HG03025 (cell line): ENCODE results near the gene CTSF.
"Not testable (repeated sequence)": the region's sequence is repeated elsewhere in the genome, so short reads cannot be mapped to it uniquely, and the experiment has no call there.

Experiments
- ATAC-seq: cut with Tn5 transposase; IDR thresholded peaks from one replicate; pipeline ENCODE4 v1.9.1; 2021; ENCODE audit warnings: mild to moderate bottlenecking, moderate library complexity; ENCODE audit not compliant: unreplicated experiment, low FRiP score

The CTSF gene

DNA sequence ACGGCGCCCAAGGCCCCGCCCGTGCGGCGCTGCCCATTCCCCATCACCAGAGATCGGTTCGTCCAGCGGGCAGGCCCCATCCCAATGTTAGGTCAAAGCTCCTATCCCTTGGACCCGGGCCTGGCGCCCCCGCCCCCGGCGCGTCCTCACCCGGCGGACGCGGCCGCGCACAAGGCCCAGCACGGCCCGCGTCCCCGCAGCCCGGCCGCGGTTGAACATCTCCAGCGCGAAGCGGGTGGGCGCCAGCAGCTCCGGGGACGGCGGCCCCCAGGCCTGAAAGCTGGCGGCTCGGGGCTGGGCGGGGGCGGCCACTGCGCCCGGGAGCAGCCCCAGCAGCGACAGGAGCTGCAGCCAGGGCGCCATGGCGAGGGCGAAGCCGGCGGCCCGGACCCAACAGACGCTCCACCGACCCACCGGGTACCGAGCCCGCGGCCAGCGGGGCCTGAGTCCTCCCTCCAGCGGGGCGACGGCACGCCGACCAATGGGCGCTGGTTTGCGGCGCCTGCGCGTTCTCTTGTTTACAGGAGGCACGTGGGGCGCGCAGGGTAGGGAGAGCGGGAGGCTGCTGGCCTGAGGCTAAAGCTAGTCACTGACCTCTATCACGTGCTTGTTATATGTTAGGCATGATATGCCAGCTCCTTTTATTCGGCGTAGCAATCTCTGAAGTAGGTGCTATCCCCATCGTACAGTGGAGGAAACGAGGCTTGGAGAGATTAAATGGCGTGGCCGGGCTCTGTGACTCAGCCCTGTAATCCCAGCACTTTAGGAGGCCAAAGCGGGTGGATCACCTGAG is at the start of gene CTSF:
Gene CTSF, minus strand, starts transcription at position 483 of the 793 bp plus-strand sequence. Its CDS starts 120 bp downstream, at position 363.
- no peak for ATAC-seq

DNA sequence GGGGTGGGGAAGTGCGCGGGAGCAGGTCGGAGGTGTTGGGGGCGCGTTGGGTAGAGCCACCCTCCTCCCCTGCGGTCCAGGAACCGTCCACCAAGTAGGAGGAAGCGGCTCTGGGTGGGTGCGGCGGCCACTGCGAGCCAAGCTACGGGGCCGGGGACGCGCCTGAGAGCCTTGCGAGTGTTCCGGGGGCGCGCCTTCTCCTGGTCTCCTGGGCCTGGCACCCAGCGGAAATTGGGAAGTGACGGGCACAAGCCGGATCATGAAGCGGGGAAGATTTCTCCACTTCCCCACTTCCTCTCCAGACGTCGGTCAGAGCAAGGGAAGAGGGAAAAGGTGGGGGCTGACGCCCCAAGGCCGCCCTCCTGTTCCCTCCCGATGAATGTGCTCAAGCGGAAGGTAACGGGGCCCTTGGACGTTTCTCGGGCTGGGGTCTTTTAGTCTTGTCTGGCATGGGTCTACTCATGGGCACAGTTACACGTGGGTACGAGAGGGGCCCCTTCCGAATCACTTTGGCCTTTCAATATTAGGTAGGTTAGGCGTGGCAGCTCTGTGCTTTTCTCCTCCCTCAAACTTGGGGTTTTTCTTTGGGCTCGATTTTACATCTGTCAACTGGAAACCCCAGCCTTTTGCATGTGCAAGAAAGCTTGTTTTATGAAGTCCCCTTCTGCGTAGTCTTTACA is 48.9 kb upstream of the CTSF start:
- ATAC-seq = no peak

DNA sequence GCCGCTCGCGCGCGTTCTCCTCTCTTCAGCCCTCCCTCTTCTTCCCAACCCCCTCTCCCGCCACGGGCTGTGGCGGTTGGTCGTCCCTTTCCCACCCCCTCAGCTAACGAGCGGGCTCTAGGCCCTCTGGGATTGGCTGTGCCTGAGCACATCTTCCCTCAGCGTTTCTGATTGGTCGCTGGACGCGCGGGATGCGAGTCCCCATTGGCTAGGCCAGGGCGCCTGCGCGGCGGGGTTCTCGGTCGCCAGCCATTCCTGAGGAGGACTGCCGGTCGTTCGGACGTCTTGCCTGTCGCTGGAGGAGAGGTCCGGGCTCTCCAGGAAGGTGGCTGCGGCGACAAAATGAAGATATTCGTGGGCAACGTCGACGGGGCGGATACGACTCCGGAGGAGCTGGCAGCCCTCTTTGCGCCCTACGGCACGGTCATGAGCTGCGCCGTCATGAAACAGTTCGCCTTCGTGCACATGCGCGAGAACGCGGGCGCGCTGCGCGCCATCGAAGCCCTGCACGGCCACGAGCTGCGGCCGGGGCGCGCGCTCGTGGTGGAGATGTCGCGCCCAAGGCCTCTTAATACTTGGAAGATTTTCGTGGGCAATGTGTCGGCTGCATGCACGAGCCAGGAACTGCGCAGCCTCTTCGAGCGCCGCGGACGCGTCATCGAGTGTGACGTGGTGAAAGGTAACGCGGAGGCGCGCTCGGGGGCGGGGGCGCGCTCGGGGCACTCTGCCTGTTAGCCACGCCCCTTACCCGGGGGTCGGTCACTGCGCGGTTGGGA is 48.2 kb upstream of the CTSF start, which contains the start of gene RBM14:
Gene RBM14, plus strand, starts transcription at position 252 of the 776 bp plus-strand sequence. Its CDS starts 91 bp downstream, at position 343.
- peak; percentile 90 for ATAC-seq

DNA sequence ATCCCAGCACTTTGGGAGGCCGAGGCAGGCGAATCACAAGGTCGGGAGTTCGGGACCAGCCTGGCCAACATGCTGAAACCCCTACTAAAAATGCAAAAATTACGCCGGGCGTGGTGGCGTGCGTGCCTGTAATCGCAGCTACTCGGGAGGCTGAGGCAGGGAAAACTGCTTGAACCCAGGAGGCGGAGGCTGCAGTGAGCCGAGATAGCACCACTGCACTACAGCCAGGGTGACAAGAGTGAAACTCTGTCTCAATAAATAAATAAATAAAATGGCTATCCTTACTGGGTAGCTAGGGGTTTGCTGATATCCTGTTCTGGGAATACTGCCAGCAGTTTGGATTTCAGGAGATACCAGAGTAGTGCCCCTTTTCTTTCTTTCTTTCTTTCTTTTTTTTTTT is 45.7 kb upstream of the CTSF start:
- ATAC-seq = no peak

DNA sequence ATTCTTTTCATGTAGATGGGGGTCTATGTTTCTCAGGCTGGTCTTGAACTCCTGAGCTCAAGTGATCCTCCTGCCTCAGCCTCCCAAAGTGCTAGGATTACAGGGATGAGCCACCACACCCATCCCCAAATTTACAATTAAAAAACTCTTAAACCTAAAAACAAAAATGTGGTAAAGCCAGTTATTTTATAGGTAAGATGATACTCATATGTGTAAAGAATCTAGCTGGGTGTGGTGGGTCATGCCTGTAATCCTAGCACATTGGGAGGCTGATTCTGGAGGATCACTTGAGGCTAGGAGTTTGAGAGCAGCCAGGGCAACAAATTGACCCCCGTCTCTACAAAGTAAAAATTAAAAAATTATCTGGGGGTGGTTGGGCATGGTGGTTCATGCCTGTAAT is 44.1 kb upstream of the CTSF start:
- ATAC-seq = no peak

DNA sequence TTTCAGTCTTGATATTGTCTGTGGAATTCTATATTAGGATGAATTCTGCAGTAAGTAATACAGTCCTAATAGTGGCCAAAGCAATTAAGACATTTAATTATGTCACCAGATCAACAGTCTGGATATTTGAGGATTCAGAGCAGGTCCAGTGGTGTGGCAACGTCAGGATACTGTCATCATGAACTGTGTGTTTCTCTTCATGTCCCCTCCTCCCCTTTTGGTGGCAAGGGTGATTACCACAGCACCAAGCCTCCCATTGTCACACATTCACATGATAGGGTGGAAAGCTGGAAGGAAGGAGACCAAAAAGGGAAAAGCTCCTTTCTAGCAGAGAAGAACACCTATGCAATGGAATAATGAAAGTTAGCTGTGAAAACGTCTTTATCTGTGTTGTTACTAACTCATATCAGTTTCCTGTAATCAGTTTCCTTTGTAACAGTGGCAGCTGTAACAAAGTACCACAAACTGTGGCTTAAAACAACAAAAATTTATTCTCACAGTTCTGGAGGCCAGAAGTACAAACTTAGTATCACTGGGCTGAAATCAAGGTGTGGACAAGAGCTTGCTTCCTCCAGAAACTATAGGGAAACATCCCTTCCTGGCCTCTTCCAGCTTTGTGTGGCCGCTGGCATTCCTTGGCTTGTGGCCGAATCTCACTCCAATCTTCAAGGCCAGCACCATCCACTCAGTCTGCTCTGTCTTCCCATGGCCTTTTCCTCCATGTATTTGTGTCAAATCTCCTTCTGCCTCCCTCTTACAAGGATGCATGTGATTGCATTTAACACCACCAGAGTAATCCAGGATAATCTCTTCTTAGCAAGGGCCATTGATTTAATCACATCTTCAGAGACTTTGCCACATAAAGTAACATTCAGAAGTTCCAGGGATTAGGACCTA is 41.6 kb upstream of the CTSF start:
- no peak for ATAC-seq

DNA sequence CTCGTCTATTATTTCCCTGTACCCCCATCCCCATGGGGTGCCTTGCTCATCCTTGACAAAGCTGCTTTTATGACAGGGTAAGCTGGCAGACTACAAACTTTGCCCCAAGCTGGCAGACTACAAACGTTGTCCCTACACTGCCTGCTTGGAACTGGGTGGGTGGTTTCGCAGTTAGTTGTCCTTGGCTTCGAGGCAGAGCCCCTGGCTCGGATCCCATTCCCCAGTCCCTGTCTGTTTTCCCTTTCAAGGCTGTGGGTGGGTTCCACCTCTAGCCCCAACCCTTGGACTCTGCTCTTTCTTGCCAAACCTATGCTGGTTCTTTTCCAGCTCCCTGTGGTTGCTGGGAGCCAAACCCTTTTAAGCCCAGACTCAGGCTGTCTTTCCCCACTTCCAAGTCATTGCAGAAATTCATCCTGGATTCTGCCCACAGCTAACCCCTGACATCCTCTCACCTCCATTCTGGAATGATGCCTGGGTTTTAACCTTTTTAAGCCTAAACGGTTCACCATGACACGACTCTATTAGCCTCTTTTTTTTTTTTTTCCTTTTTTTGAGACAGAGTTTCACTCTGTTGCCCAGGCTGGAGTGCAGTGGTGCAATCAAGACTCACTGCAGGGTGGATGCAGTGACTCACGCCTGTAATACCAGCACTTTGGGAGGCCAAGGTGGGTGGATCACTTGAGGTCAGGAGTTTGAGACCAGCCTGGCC is 38.9 kb upstream of the CTSF start:
- no peak for ATAC-seq

DNA sequence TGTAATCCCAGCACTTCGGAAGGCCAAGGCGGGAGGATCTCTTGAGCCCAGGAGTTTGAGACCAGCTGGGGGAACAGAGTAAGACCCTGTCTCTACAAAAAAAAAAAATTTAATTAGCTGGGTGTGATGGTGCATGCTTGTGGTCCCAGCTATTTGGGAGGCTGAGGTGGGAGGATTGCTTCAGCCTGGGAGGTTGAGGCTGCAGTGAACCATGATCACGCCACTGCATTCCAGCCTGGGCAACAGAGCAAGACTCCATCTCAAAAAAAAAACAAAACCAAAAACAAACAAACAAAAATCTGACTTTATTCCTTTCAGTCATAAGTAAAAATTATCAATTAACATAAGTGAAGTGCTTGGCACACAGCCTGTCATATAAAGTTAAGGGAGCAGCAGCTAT is 38.2 kb upstream of the CTSF start:
- ATAC-seq = not testable (repeated sequence)

DNA sequence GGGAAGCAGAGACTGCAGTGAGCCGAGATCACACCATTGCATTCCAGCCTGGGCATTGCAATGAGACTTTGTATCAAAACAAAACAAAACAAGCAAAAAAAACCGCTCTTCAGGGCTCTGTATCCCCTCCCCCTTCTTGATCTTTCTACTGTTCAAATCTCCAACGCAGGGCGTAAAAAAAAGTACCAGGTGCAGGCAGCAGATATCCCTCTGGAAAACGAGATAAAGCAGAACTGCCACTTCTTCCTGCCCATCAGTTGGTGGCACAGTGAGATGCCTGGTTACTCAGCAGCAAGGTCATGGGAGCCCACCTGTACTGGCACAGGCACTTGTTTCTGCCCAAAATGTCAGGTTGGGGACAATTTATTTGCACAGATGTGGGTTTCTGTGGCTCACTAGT is 35.7 kb upstream of the CTSF start:
- no peak for ATAC-seq

DNA sequence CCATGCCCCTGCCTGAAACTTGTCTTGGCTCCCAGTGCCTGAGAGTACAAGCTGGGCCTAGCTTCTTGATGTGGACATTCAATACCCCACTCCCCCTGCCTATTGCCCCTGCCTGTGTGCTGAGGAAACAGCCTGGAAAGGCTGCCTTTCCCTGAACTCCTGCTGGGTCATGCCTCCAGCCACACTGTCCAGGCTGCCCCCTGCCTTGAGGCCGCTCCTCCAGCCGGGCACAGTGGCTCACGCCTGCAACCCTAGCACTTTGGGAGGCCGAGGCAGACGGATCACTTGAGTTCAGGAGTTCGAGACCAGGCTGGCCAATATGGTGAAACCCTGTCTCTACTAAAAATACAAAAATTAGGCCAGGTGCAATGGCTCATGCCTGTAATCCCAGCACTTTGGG is 34.7 kb upstream of the CTSF start:
- no peak for ATAC-seq

DNA sequence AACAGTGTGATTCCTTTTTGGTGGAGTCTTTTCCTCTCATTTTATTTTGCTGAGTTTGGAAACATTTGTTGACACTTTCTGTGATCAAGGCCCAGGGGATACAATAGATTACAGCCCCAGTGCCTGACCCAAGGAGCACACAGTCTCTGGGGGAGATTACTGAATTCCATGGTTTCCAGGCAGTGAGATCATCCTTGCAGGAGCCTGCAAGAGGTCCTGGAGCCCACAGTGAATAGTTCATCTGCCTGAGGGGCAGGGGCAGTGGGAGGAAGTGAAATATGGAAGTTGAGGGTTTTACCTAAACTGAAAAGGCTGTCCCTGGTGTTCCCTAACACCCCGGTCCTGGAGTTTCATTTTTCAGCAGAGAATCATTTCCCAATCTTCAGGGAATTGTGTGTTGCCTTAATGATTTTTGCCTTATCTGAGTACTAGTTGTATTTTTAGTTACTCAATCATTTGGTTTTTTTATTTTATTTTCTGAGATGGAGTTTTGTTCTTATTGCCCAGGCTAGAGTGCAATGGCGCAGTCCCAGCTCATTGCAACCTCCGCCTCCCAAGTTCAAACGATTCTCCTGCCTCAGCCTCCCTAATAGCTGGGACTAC is 32.3 kb upstream of the CTSF start:
- no peak for ATAC-seq

DNA sequence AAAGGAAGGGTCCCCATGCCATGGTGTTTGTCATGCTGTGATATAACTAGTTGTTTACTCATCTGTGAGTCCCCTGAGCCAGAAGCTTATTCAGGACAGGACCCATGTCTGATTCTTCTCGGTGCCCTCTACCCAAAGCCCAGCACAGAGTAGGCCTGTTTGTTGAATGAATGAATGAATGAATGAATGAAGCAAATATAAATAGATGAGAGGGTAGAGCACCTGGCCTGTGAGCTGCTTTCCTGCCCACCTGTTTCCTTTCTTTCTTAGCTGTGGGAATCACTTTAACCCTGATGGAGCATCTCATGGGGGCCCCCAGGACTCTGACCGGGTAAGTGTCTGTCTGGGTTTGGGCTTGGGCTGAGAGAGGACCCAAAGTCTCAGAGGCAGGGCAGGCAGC is 31.8 kb upstream of the CTSF start:
- no peak for ATAC-seq

DNA sequence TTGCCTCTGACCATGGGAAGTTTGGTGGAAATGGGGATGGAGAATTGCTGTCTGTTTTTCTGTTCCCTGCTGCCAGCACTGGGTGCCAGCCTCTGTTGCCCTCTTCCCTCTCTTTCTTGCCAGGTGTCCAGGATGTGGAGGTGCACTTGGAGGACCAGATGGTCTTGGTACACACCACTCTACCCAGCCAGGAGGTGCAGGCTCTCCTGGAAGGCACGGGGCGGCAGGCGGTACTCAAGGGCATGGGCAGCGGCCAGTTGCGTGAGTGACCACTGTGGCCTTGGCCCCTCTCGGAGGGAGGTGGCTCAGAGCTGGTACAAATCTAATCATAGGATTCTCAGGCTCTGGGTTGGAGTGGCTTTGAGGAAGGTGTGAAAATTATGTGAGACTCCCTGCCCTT is 30.6 kb upstream of the CTSF start:
- no peak for ATAC-seq

DNA sequence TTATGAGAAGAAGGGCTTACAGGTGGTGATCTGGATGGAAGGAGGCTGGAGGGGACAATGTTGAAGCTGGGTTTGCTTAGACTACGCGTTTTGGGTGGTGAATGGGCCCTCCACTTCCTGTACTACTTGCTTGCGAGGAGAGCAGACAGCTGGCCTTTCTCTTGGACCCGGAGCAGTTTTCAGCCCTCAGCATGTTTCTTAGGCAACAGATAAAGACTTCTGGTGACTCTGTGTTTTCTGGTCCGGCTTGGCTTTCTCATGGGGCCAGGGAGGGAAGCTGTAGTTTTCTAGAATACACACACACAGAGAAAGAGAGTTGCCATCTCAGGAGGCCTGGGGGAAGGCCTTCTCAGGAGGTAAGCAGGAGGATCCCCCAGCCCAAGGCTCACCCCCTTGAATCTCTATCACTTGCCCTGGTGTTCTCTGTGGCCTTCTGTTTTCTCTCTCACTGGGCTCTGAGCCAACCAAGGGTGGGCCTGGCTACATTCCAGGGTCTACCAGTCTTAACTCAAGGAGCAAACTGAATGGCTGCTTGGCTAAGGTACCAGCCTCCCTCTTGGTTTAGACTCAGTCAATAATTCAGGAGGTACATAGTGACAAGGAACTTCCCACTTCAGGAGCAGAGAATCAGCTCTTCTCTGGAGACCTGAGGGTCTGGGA is 27.0 kb upstream of the CTSF start:
- ATAC-seq = no peak

DNA sequence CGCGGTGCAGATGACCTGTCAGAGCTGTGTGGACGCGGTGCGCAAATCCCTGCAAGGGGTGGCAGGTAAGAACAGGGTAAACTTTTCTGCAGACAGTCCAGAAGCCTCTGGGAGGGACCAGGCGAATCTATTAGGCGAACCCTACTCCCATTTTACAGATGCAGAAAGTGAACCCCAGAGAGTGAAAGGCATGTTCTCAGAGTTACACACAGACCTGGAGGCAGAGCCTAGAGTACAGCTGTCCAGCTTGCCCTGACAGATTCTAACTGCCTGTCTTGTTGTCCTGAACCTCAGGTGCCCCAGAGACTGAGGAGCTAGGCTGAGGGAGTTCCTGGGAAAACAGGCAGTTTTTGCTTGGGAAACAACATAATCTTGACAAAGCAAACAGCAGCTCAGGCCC is 25.2 kb upstream of the CTSF start:
- ATAC-seq = no peak

DNA sequence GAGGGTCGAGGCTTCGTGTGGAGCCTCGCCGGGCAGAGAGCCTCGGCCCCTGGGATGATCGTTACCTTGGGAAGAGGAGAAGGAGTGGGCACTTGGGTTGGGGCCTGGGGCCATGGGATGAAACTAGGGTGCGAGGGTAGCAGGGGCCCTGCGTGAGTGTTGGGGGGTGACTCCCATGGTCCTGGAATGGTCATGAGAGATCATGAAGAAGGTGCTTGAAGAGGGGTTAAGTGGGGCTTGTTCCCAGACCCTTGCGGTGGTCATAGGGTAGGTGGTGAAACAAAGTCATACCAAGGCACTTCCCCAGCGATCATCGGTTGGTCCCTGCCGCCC is 24.9 kb upstream of the CTSF start:
- ATAC-seq = peak; percentile 12

DNA sequence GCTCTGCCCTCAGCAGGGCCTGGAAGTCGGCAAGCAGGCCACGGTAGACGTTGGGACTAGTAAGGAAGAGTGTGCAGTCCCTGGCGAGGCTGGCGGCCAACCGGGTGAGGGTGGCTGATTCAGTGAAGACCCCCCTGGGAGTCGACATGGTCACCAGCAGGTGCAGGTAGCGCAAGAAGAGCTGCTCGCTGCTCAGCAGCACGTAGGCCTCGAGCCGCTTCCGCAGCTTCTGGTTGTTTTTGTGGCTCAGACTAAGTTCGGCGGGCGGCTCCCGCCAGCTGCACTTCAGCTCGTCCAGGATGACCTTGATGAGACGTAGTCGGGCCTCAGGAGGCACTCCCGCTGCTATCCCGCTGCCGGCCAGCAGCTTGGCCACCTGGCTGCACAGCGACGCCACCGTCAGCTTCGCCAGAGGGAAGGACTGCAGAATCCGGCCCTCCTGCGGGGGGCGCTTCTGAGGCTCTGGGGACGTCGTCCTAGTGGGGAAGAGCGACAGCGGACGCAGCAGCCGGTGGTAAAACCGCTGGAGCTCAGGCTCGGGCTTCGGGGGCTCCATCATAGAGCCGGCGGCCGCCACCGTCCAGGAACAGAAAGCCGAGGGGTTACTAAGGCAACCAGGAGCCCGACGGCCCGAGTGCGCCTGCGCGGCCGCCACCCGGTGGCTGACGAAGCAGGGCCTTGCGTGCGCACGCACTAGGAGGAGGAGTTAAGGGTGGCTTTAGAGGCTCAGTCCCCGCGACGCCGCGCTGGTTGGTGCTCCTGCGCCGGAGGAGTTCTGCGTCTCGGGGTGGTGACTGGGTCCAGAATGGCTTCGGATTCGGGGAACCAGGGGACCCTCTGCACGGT is 24.3 kb upstream of the CTSF start, which contains the start of the genes CCDC87 and CCS:
Gene CCDC87, minus strand, starts transcription at position 607 of the 846 bp plus-strand sequence. Its CDS starts 48 bp downstream, at position 559.
Gene CCS, plus strand, starts transcription at position 729 of the 846 bp plus-strand sequence. Its CDS starts 77 bp downstream, at position 806.
- peak; percentile 74 for ATAC-seq

DNA sequence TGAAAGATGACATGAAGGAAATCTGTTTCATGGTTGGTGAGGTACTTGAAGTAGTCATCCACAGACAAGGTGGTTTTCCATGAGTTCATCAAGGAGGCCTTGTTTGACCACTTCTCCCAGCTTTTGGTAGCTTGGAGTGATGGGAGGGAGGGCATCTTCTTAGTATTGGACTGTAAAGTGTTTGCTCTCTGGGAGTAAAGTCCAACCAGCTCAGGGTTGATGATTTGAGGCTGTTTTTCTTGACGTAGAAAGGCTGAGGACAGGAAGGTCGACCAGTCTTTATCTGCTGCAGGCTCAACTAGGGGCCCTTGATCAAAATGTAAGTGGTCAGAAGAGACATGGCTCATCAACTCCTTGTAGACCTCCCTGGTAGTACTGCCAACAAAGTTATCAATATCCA is 22.8 kb upstream of the CTSF start:
- ATAC-seq = no peak
